Endometrium (tissue), 2 donors: ENCODE results near the gene CABP7.
"Not testable (repeated sequence)": the region's sequence is repeated elsewhere in the genome, so short reads cannot be mapped to it uniquely, and the experiment has no call there.

ENCODE experiments used
- FAIRE-seq: peaks from 2 replicates; lab custom pipeline; 2012; peaks lifted over from hg19 to GRCh38; lab: Jason Lieb, UNC
- donor health status: control.
- donor health status: control.

CABP7 gene

GRCh38 chr22:29750029-29750428 lies 30.2 kb downstream of the CABP7 start:
- no peak for FAIRE-seq

- FAIRE-seq: no peak
Measured at GRCh38 chr22:29750559-29751538, 31.0 kb downstream of the CABP7 start.

GRCh38 chr22:29751669-29752068 lies 31.9 kb downstream of the CABP7 start:
- FAIRE-seq: no peak

GRCh38 chr22:29753808-29754657 lies 34.2 kb downstream of the CABP7 start:
- no peak for FAIRE-seq

GRCh38 chr22:29754658-29755395 lies 35.0 kb downstream of the CABP7 start:
- FAIRE-seq: not testable (repeated sequence)

- no peak for FAIRE-seq
Measured at GRCh38 chr22:29755889-29756288, 36.1 kb downstream of the CABP7 start.

GRCh38 chr22:29756341-29756740 lies 36.5 kb downstream of the CABP7 start:
- no peak for FAIRE-seq

- FAIRE-seq: no peak
Measured at GRCh38 chr22:29757096-29757495, 37.3 kb downstream of the CABP7 start.

GRCh38 chr22:29758068-29758622 lies 38.3 kb downstream of the CABP7 start:
- no peak for FAIRE-seq

GRCh38 chr22:29758959-29759358 lies 39.2 kb downstream of the CABP7 start:
- no peak for FAIRE-seq

- no peak for FAIRE-seq
Measured at GRCh38 chr22:29762263-29762662, 42.5 kb downstream of the CABP7 start.

GRCh38 chr22:29765905-29766631 lies 46.3 kb downstream of the CABP7 start:
- FAIRE-seq: no peak

GRCh38 chr22:29766632-29767170 lies 46.9 kb downstream of the CABP7 start, which contains the start of gene ZMAT5:
ZMAT5 (minus strand) TSS chr22:29767007; CDS start chr22:29748544, 18,463 bp downstream.
- FAIRE-seq: peak; percentile 86

- no peak for FAIRE-seq
Measured at GRCh38 chr22:29767171-29768051, 47.6 kb downstream of the CABP7 start, which contains the start of gene UQCR10. UQCR10 (plus strand) TSS chr22:29767369; CDS start chr22:29767399, 30 bp downstream.

- FAIRE-seq: no peak
Measured at GRCh38 chr22:29768052-29768693, 48.4 kb downstream of the CABP7 start.

- no peak for FAIRE-seq
Measured at GRCh38 chr22:29769723-29770321, 50.0 kb downstream of the CABP7 start.

- no peak for FAIRE-seq
Measured at GRCh38 chr22:29772170-29772641, 52.4 kb downstream of the CABP7 start.

- FAIRE-seq: no peak
Measured at GRCh38 chr22:29773233-29773632, 53.4 kb downstream of the CABP7 start.
